Measurements from ENCODE around the gene SLC25A13.

DNA sequence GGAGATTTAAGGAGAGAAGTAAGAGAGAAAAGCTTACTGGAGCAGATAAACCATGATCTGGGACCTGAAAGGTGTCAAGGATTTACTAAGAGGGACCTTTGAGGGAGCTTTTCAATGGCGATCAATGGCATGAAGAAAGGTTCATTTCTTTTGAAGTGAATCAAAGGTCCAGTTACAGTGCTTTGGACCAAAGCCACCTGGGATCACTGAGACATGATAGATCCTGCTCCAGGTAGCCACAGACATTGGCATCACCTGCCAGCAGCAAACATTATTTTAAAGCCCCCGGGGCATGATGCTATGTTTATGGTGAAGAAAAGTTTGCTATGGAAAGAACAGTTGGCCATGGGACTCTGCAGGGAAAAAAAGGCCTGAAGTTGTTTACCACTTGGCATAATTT, 109.4 kb downstream of the SLC25A13 start:
- TF ChIP-seq, protein P1, sequence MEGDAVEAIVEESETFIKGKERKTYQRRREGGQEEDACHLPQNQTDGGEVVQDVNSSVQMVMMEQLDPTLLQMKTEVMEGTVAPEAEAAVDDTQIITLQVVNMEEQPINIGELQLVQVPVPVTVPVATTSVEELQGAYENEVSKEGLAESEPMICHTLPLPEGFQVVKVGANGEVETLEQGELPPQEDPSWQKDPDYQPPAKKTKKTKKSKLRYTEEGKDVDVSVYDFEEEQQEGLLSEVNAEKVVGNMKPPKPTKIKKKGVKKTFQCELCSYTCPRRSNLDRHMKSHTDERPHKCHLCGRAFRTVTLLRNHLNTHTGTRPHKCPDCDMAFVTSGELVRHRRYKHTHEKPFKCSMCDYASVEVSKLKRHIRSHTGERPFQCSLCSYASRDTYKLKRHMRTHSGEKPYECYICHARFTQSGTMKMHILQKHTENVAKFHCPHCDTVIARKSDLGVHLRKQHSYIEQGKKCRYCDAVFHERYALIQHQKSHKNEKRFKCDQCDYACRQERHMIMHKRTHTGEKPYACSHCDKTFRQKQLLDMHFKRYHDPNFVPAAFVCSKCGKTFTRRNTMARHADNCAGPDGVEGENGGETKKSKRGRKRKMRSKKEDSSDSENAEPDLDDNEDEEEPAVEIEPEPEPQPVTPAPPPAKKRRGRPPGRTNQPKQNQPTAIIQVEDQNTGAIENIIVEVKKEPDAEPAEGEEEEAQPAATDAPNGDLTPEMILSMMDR (IDR thresholded peaks at IDR 0.05 in 4 of 5, conservative IDR thresholded peaks at IDR 0.05 in 1 of 5), result no peak
- no peak for TF ChIP-seq POLR2A (IDR thresholded peaks at IDR 0.05)
